HepG2 (cell line): ENCODE measurements around the gene TMCO4. TPM values are rescaled to one million over a fixed set of nuclear protein-coding genes. Genes with fewer than 3 reads are reported as not detected.
A peak's percentile ranks its signal among the peaks of the same experiment; 100 is the strongest.

Experiments used
- NFKB2 ChIP-seq: sonication (generic); formaldehyde crosslinking; IDR thresholded peaks from 2 replicates; pipeline ENCODE4 v1.4.0; 2020; ENCODE audit warnings: missing genetic modification reagents, borderline replicate concordance
- RAD21 ChIP-seq: fragments of 450-650 bp; formaldehyde crosslinking; IDR thresholded peaks from 2 replicates; pipeline ENCODE4 v1.5.0; 2020; ENCODE audit warnings: mild to moderate bottlenecking
- RXRA ChIP-seq: sonication (generic); formaldehyde crosslinking; IDR thresholded peaks from 2 replicates; pipeline ENCODE4 v1.5.1; 2020; ENCODE audit warnings: missing genetic modification reagents
- TFAP4 ChIP-seq: sonication (generic); IDR thresholded peaks from 2 replicates; pipeline ENCODE4 v1.6.1; 2016; ENCODE audit warnings: low read depth, borderline replicate concordance
- ZNF430 ChIP-seq: sonication (generic); formaldehyde crosslinking; IDR thresholded peaks from 2 replicates; pipeline ENCODE4 v1.9.0; 2021; ENCODE audit warnings: mild to moderate bottlenecking, missing genetic modification reagents
- ZNF781 ChIP-seq: sonication (generic); formaldehyde crosslinking; IDR thresholded peaks from 2 replicates; pipeline ENCODE4 v1.5.1; 2020; ENCODE audit warnings: borderline replicate concordance, mild to moderate bottlenecking, missing genetic modification reagents; ENCODE audit errors: not compliant biosample characterization
- ZSCAN30 ChIP-seq: sonication (generic); formaldehyde crosslinking; IDR thresholded peaks from 2 replicates; pipeline ENCODE4 v1.5.0; 2020; ENCODE audit warnings: mild to moderate bottlenecking, missing genetic modification reagents
- polyA plus RNA-seq, 8 experiments: library from polyadenylated mRNA; depleted of rRNA in 3 of 8; stranded (reverse) in 7 of 8; unstranded in 1 of 8; fragments of >200 nt; fragmentation: Illumina TruSeq in 4 of 8; extraction: Trizol in 4 of 8; gene quantifications; 2 replicates each; pipeline versions ENCODE4 v1.2.1 to v1.2.3, GENCODE V29; 2011 to 2016; ENCODE audit warnings: low read depth in 4 of 8, missing spikeins in 1 of 8, mixed read lengths in 1 of 8; ENCODE audit not compliant: insufficient read depth in 1 of 8
- total RNA-seq, 5 experiments: library from RNA; depleted of rRNA; stranded (reverse); fragments of >200 nt; fragmentation: Illumina TruSeq; extraction: Trizol; gene quantifications; 2 replicates each; pipeline ENCODE4 v1.2.3, GENCODE V29; 2016; ENCODE audit warnings: low read depth in 1 of 5
- TF ChIP-seq, protein P1 (sequence below): sonication (generic); formaldehyde crosslinking; IDR thresholded peaks from 2 replicates; pipeline ENCODE4 v1.4.0; 2020; ENCODE audit warnings: missing genetic modification reagents
- TF ChIP-seq, protein P2 (sequence below), 2 experiments: sonication (generic) in 1 of 2; formaldehyde crosslinking in 1 of 2; IDR thresholded peaks; 2 replicates each; pipeline versions ENCODE4 v1.4.0 to v1.6.1; 2018 to 2020; ENCODE audit warnings: missing genetic modification reagents in 2 of 2, borderline replicate concordance in 1 of 2, low read depth in 1 of 2, mild to moderate bottlenecking in 1 of 2, missing biosample characterization in 1 of 2

The TMCO4 gene
- total and polyA plus RNA-seq, 2 of the 13 experiments (the other 11 are each of a cell fraction or from before 2014, with no cell fraction given) = 2.1 to 4.1 TPM

GRCh38 chr1:19704247-19705113 is 95.2 kb downstream of the TMCO4 start (continued):
- TF ChIP-seq, protein P1, sequence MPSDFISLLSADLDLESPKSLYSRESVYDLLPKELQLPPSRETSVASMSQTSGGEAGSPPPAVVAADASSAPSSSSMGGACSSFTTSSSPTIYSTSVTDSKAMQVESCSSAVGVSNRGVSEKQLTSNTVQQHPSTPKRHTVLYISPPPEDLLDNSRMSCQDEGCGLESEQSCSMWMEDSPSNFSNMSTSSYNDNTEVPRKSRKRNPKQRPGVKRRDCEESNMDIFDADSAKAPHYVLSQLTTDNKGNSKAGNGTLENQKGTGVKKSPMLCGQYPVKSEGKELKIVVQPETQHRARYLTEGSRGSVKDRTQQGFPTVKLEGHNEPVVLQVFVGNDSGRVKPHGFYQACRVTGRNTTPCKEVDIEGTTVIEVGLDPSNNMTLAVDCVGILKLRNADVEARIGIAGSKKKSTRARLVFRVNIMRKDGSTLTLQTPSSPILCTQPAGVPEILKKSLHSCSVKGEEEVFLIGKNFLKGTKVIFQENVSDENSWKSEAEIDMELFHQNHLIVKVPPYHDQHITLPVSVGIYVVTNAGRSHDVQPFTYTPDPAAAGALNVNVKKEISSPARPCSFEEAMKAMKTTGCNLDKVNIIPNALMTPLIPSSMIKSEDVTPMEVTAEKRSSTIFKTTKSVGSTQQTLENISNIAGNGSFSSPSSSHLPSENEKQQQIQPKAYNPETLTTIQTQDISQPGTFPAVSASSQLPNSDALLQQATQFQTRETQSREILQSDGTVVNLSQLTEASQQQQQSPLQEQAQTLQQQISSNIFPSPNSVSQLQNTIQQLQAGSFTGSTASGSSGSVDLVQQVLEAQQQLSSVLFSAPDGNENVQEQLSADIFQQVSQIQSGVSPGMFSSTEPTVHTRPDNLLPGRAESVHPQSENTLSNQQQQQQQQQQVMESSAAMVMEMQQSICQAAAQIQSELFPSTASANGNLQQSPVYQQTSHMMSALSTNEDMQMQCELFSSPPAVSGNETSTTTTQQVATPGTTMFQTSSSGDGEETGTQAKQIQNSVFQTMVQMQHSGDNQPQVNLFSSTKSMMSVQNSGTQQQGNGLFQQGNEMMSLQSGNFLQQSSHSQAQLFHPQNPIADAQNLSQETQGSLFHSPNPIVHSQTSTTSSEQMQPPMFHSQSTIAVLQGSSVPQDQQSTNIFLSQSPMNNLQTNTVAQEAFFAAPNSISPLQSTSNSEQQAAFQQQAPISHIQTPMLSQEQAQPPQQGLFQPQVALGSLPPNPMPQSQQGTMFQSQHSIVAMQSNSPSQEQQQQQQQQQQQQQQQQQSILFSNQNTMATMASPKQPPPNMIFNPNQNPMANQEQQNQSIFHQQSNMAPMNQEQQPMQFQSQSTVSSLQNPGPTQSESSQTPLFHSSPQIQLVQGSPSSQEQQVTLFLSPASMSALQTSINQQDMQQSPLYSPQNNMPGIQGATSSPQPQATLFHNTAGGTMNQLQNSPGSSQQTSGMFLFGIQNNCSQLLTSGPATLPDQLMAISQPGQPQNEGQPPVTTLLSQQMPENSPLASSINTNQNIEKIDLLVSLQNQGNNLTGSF (CRISPR knock-in tag) = no peak
- TF ChIP-seq ZNF430 = no peak
- TF ChIP-seq ZSCAN30 = no peak
- TF ChIP-seq TFAP4 = peak; percentile 48; the same call in 1 of the 2 replicates
- TF ChIP-seq RAD21 (CRISPR knock-in tag) = peak; percentile 62
- TF ChIP-seq, protein P2, sequence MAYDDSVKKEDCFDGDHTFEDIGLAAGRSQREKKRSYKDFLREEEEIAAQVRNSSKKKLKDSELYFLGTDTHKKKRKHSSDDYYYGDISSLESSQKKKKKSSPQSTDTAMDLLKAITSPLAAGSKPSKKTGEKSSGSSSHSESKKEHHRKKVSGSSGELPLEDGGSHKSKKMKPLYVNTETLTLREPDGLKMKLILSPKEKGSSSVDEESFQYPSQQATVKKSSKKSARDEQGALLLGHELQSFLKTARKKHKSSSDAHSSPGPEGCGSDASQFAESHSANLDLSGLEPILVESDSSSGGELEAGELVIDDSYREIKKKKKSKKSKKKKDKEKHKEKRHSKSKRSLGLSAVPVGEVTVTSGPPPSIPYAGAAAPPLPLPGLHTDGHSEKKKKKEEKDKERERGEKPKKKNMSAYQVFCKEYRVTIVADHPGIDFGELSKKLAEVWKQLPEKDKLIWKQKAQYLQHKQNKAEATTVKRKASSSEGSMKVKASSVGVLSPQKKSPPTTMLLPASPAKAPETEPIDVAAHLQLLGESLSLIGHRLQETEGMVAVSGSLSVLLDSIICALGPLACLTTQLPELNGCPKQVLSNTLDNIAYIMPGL (CRISPR knock-in tag; IDR thresholded peaks at IDR 0.05; ENCODE audit: borderline replicate concordance in 1 of 2, low read depth in 1 of 2) = peak in 1 of 2 experiments; percentile 25; a peak in 1 of 4 replicates
- TF ChIP-seq RXRA (CRISPR knock-in tag) = 0 out of 2 replicates have a peak, but pooled peaks have one; percentile 17
- TF ChIP-seq ZNF781 (CRISPR knock-in tag) = no peak
- no peak for TF ChIP-seq NFKB2 (CRISPR knock-in tag)
